HEK293T (cell line): ENCODE results near the gene HPCAL1.

Experiments
- CTCF ChIA-PET: fragments of 350-600 bp; formaldehyde crosslinking; extraction: SDS; loops from one replicate; lab custom pipeline; 2021; ENCODE audit warnings: antibody characterized with exemption, inconsistent platforms; lab: Yijun Ruan, JAX
- POLR2A ChIA-PET: fragments of 350-600 bp; formaldehyde crosslinking; extraction: SDS; loops from one replicate; lab custom pipeline; 2020; ENCODE audit warnings: antibody characterized with exemption, inconsistent platforms; lab: Yijun Ruan, JAX
- DNase-seq: peaks from one replicate; pipeline ENCODE4 v3.0.0; 2012; ENCODE audit warnings: mixed read lengths; ENCODE audit errors: extremely low spot score
- ARNT ChIP-seq: fragments of 450-650 bp; IDR thresholded peaks from 2 replicates; pipeline ENCODE4 v1.6.1; 2017; ENCODE audit warnings: mild to moderate bottlenecking
- BHLHE40 ChIP-seq: fragments of 450-650 bp; IDR thresholded peaks from 2 replicates; pipeline ENCODE4 v1.6.1; 2016; ENCODE audit warnings: mild to moderate bottlenecking, moderate library complexity, borderline replicate concordance
- CTBP1 ChIP-seq: fragments of 450-650 bp; IDR thresholded peaks from 2 replicates; pipeline ENCODE4 v1.6.1; 2016; ENCODE audit warnings: borderline replicate concordance
- ELF4 ChIP-seq: fragments of 450-650 bp; IDR thresholded peaks from 2 replicates; pipeline ENCODE4 v1.6.1; 2017; ENCODE audit warnings: antibody characterized with exemption
- FOXA1 ChIP-seq: fragments of 450-650 bp; IDR thresholded peaks from 2 replicates; pipeline ENCODE4 v1.6.1; 2016; ENCODE audit warnings: mild to moderate bottlenecking
- FOXK2 ChIP-seq: fragments of 450-650 bp; IDR thresholded peaks from 2 replicates; pipeline ENCODE4 v1.6.1; 2016; ENCODE audit warnings: mild to moderate bottlenecking
- FOXM1 ChIP-seq: fragments of 450-650 bp; IDR thresholded peaks from 2 replicates; pipeline ENCODE4 v1.6.1; 2017; ENCODE audit warnings: mild to moderate bottlenecking, borderline replicate concordance
- HDGF ChIP-seq: fragments of 450-650 bp; IDR thresholded peaks from 2 replicates; pipeline ENCODE4 v1.6.1; 2017; ENCODE audit warnings: antibody characterized with exemption, borderline replicate concordance
- L3MBTL2 ChIP-seq: fragments of 450-650 bp; conservative IDR thresholded peaks from 2 replicates; pipeline ENCODE4 v1.6.1; 2016; ENCODE audit warnings: mild to moderate bottlenecking
- LEF1 ChIP-seq: fragments of 450-650 bp; IDR thresholded peaks from 2 replicates; pipeline ENCODE4 v1.6.1; 2017; ENCODE audit warnings: mild to moderate bottlenecking, borderline replicate concordance
- NFRKB ChIP-seq: fragments of 450-650 bp; IDR thresholded peaks from 2 replicates; pipeline ENCODE4 v1.6.1; 2016; ENCODE audit warnings: mild to moderate bottlenecking, moderate library complexity
- PKNOX1 ChIP-seq: fragments of 450-650 bp; IDR thresholded peaks from 2 replicates; pipeline ENCODE4 v1.6.1; 2016
- SP1 ChIP-seq: fragments of 450-650 bp; IDR thresholded peaks from 2 replicates; pipeline ENCODE4 v1.6.1; 2017
- SUZ12 ChIP-seq: fragments of 450-650 bp; IDR thresholded peaks from 2 replicates; pipeline ENCODE4 v1.6.1; 2016; ENCODE audit warnings: mild to moderate bottlenecking
- TARDBP ChIP-seq: fragments of 450-650 bp; IDR thresholded peaks from 2 replicates; pipeline ENCODE4 v1.6.1; 2016
- ZNF384 ChIP-seq: fragments of 450-650 bp; IDR thresholded peaks from 2 replicates; pipeline ENCODE4 v1.6.1; 2016

HPCAL1 gene

GRCh38 chr2:10265329-10266132, 37.2 kb upstream of the HPCAL1 start:
- POLR2A ChIA-PET: no interaction called here
- no peak for DNase-seq
- TF ChIP-seq CTBP1 (no peak), HDGF (no peak), PKNOX1 (no peak), FOXM1 (no peak), TARDBP (no peak), BHLHE40 (no peak), FOXK2 (no peak), ZNF384 (no peak), L3MBTL2 (no peak), NFRKB (no peak), FOXA1 (no peak), SP1 (no peak), SUZ12 (no peak), LEF1 (no peak), ELF4 (no peak), ARNT (no peak)
- CTCF ChIA-PET: no interaction called here

GRCh38 chr2:10266133-10266620, 36.5 kb upstream of the HPCAL1 start:
- DNase-seq: no peak
- TF ChIP-seq SP1: no peak
- no peak for TF ChIP-seq CTBP1
- no peak for TF ChIP-seq NFRKB
- TF ChIP-seq HDGF: no peak
- TF ChIP-seq FOXK2: no peak
- TF ChIP-seq FOXM1: no peak
- TF ChIP-seq FOXA1: no peak
- no peak for TF ChIP-seq L3MBTL2
- TF ChIP-seq BHLHE40: no peak
- no peak for TF ChIP-seq ZNF384
- TF ChIP-seq LEF1: no peak
- TF ChIP-seq PKNOX1: no peak
- no peak for TF ChIP-seq SUZ12
- no peak for TF ChIP-seq ELF4
- TF ChIP-seq TARDBP: no peak
- no peak for TF ChIP-seq ARNT
- ChIA-PET POLR2A (no interaction called here), CTCF (interaction anchor here (0.7 kb wide), 1 partner anchor 217 kb away, joined by 3 read pairs; no protein-coding TSS in a partner anchor)

- DNase-seq: no peak
- TF ChIP-seq SP1 (no peak), SUZ12 (no peak), BHLHE40 (no peak), ELF4 (no peak), HDGF (no peak), LEF1 (no peak), ZNF384 (no peak), ARNT (no peak), CTBP1 (no peak), PKNOX1 (no peak), L3MBTL2 (no peak), TARDBP (no peak), NFRKB (no peak), FOXA1 (no peak), FOXM1 (no peak), FOXK2 (no peak)
- ChIA-PET POLR2A (no interaction called here), CTCF (interaction anchor here (0.7 to 1.4 kb wide), 2 partner anchors 168 to 218 kb away, joined by 3 read pairs; no protein-coding TSS in a partner anchor)
These were observed 35.7 kb upstream of the HPCAL1 start for GRCh38 chr2:10267036-10267435.

GRCh38 chr2:10267551-10268465, 34.9 kb upstream of the HPCAL1 start:
- TF ChIP-seq FOXA1: no peak
- TF ChIP-seq NFRKB: no peak
- no peak for TF ChIP-seq FOXK2
- TF ChIP-seq FOXM1: no peak
- no peak for TF ChIP-seq TARDBP
- no peak for TF ChIP-seq CTBP1
- no peak for TF ChIP-seq HDGF
- no peak for TF ChIP-seq PKNOX1
- no peak for TF ChIP-seq ZNF384
- TF ChIP-seq ELF4: no peak
- ChIA-PET POLR2A (no interaction called here), CTCF (interaction anchor here (1.4 kb wide), 1 partner anchor 167 kb away, joined by 3 read pairs; no protein-coding TSS in a partner anchor)
- no peak for DNase-seq
